Measurements from ENCODE around the gene WFIKKN2.
"Not testable (repeated sequence)": the region's sequence is repeated elsewhere in the genome, so short reads cannot be mapped to it uniquely, and the experiment has no call there.

Gene WFIKKN2, protein sequence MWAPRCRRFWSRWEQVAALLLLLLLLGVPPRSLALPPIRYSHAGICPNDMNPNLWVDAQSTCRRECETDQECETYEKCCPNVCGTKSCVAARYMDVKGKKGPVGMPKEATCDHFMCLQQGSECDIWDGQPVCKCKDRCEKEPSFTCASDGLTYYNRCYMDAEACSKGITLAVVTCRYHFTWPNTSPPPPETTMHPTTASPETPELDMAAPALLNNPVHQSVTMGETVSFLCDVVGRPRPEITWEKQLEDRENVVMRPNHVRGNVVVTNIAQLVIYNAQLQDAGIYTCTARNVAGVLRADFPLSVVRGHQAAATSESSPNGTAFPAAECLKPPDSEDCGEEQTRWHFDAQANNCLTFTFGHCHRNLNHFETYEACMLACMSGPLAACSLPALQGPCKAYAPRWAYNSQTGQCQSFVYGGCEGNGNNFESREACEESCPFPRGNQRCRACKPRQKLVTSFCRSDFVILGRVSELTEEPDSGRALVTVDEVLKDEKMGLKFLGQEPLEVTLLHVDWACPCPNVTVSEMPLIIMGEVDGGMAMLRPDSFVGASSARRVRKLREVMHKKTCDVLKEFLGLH

GRCh38 chr17:50835301-50836234 is at the start of gene WFIKKN2:
TSS of gene WFIKKN2 (plus strand) at chr17:50835586. CDS start at chr17:50835938, 352 bp downstream.
- no peak for DNase-seq

GRCh38 chr17:50785946-50786570 is 49.3 kb upstream of the WFIKKN2 start:
- no peak for DNase-seq

- DNase-seq: no peak
Observed at GRCh38 chr17:50787106-50787505, 48.3 kb upstream of the WFIKKN2 start.

DNA sequence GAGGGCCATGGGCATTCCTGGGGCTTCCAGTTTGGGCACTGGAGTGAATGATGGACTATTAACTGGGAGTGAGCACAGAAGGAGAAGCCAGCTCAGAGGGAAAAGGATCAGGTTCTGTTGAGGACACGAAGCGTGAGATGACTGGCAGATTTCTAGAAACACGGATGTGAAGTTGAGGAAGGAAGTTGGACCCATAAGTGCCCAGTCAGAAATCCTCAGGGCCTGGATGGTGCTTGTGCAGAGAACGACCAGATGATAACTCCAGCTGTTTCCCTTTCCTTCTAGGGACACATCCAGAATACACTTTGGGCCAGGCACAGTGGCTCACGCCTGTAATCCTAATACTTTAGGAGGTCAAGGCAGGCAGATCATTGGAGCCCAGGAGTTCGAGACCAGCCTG is 44.8 kb upstream of the WFIKKN2 start:
- DNase-seq: no peak

- no peak for DNase-seq
Observed at GRCh38 chr17:50792132-50792531, 43.3 kb upstream of the WFIKKN2 start.

- DNase-seq: no peak
Observed at GRCh38 chr17:50793007-50793406, 42.4 kb upstream of the WFIKKN2 start.

GRCh38 chr17:50794361-50794760 is 41.0 kb upstream of the WFIKKN2 start:
- no peak for DNase-seq

DNA sequence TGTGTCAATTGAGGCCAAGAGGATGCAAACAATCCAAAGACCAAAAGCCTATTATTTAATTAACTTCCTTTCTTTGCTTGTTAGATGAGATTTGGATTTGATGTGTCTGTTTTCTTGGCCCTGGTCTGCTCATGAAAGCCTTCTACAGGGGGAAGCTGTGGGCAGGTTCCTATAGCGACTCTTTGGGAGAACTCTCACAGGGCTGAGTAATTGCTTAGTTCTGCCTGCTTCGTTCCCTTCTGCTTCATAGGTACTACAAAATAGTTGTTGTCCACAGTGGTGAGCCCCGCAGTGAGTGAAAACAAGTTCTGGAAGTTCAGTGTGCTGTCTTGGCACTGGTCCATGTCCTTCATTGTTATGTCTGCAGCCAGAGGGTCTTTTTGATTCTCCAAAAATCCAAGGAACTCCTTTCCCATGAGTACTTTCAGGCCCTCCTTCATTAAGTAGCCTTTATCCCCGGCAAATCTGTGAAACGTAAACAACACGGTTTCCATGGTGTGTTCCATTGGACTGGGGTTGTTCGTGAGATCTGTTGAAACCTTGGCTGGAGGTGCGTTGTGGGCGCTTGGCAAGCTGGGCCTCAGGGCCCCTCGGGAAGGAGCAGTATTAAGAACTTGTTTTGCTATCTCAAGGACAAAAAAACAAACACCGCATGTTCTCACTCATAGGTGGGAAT is 38.1 kb upstream of the WFIKKN2 start:
- no peak for DNase-seq

- DNase-seq: no peak
Observed at GRCh38 chr17:50798424-50799288, 36.7 kb upstream of the WFIKKN2 start.

DNA sequence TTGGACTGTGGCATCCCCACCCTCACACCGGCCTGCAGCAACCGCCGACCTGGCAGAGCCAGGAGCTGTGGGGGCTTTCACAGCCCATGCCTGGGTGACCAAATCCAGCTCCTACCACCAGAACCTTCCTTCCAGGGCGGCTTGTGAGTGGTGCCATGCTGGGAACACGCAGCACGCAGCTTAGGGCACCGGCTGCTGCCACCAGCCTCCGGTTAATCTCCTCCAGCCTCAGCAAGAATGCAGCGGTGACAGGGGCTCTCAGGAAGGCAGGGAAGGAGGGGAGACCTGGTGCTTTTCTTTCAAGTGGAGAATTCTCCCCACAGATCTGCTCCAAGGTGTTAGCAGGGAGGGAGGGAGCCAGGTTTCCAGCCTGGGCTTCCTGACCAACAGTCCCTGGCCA is 35.8 kb upstream of the WFIKKN2 start:
- DNase-seq: no peak

DNA sequence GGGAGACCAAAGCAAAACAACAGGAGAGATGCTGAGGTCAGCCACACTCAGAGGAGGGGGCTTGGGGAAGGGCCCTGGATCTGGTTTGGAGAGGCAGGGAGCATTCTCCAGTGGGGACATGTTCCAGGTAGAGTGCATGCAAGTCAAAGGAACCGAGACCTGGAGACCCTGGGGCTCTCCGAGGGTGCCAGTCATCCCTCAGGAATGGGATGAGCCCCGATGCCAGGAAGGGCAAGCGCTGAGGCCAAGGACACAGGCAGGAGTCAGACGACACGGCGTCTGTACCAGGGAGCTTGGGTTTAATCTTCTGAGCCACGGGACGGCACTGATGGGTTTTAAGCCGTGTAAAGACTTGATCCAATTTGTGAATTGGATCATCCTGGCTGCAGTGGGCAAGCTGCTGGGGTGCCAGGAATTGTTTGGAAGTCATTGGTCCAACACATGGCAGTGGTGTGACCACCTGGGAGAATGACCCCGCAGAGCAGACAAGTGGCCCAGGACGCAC is 35.1 kb upstream of the WFIKKN2 start:
- no peak for DNase-seq

GRCh38 chr17:50802609-50803571 is 32.5 kb upstream of the WFIKKN2 start:
- no peak for DNase-seq

GRCh38 chr17:50803676-50804075 is 31.7 kb upstream of the WFIKKN2 start:
- no peak for DNase-seq

DNA sequence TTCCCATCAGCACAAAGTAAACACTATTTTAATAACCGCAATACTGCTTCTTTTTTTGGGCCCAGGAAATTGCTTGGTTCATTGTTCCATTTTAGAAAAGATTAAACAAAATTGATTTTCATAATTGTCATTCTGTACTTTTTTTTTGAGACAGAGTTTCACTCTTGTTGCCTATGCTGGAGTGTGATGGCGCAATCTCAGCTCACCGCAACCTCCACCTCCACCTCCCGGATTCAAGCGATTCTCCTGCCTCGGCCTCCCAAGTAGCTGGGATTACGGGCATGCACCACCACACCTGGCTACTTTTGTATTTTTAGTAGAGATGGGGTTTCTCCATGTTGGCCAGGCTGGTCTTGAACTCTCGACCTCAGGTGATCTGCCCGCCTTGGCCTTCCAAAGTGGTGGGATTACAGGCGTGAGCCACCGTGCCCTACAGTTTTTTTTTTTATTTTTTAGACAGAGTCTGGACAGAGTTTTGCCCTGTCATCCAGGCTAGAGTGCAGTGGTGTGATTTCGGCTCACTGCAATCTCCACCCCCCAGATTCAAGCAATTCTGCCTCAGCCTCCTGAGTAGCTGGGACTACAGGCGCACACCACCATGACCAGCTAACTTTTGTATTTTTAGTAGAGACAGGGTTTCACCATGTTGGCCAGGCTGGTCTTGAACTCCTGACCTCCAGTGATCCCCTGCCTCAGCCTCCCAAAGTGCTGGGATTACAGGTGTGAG is 30.5 kb upstream of the WFIKKN2 start:
- not testable (repeated sequence) for DNase-seq

- no peak for DNase-seq
Observed at GRCh38 chr17:50805486-50805885, 29.9 kb upstream of the WFIKKN2 start.

- DNase-seq: no peak
Observed at GRCh38 chr17:50806141-50806643, 29.2 kb upstream of the WFIKKN2 start.

DNA sequence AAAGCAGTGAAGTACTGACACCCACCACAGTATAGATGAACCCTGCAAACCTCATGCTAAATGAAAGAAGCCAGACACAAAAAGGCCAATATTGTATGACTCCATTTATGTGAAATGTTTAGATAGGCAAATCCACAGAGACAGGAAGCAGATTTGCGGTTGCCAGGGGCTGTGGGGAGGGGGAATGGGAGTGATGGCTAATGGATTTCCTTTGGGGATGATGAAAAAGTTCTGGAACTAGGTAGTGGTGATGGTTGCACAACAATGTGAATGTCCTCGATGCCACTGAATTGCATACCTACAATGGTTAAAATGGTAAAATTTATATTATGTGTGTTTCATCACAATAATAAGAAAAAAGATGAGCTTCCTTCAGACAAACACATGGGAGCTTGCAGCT is 28.4 kb upstream of the WFIKKN2 start:
- DNase-seq: no peak

DNA sequence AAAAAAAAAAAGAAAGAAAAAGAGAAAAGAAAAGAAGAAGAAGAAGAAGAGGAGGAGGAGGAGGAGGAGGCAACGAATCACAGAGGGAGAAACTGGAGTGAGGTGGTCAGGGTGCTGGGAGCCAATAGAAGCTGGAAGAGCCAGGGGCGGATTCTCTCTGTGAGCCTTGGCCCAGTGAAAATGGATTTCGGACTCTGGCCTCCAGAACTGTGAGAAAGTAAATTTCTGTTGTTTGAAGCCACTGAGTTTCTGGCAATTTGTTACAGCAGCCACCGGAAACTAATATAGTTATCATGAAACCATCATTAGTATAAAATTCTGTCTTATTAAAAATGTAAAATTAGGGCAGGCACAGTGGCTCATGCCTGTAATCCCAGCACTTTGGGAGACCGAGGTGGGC is 27.7 kb upstream of the WFIKKN2 start:
- no peak for DNase-seq

GRCh38 chr17:50808413-50808812 is 27.0 kb upstream of the WFIKKN2 start:
- DNase-seq: no peak
